Stimulated activated CD8-positive, alpha-beta memory T cell treated with anti-CD3 and anti-CD28 coated beads, Interleukin-7, amount 100 ng/mL, for 24 hours (primary cell): ENCODE measurements around the gene IL16.
A peak's percentile ranks its signal among the peaks of the same experiment; 100 is the strongest.

ENCODE experiments used
- DNase-seq: peaks from one replicate; pipeline ENCODE4 v3.0.0-alpha.2; 2020; ENCODE audit warnings: low read depth

IL16 gene

GRCh38 chr15:81275711-81276392, 79.2 kb downstream of the IL16 start:
- DNase-seq: no peak

GRCh38 chr15:81276967-81277366, 80.3 kb downstream of the IL16 start:
- no peak for DNase-seq

- DNase-seq: no peak
Measured at GRCh38 chr15:81277851-81278250, 81.2 kb downstream of the IL16 start.

GRCh38 chr15:81278306-81279029, 81.8 kb downstream of the IL16 start:
- no peak for DNase-seq

- DNase-seq: no peak
Measured at GRCh38 chr15:81279621-81280485, 83.2 kb downstream of the IL16 start.

DNA sequence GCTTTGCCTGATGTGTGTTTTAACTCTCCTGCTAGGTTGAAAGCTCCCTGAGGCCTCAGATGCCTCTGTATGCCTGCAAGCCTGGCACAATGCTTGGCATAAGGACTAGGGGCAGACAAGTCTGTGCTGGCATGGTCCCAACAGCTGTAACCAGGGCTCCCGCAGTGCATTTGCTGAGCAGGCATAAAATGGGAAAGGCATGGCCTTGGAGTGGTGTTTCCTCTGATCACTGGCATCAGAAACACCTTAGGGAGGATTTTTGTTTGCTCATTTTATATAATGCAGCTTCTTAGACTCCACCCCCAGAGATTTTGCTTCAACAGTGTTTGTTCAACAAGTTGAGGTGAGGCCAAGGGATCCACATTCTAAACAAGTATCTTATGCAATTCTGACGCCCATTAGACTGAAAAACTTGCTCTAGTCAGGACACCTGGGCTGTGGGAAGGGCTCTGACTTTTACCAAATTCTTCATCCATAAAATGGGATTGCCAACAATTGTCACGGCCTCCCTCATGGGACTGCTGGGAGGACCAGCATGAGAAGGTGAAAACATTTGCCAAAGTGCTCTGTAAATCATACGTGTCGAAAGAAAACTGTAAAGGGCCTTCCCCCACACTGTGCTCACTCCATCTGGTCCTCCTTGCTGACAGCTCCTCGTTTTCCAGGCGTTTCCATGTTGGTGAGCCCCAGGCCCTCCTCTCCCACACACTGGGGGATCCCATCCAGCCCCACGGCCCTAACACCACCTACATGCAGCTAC, 84.2 kb downstream of the IL16 start:
- no peak for DNase-seq

GRCh38 chr15:81281456-81281735, 84.7 kb downstream of the IL16 start:
- DNase-seq: no peak

- DNase-seq: no peak
Measured at GRCh38 chr15:81281766-81282605, 85.3 kb downstream of the IL16 start.

- DNase-seq: no peak
Measured at GRCh38 chr15:81282606-81282895, 85.9 kb downstream of the IL16 start.

DNA sequence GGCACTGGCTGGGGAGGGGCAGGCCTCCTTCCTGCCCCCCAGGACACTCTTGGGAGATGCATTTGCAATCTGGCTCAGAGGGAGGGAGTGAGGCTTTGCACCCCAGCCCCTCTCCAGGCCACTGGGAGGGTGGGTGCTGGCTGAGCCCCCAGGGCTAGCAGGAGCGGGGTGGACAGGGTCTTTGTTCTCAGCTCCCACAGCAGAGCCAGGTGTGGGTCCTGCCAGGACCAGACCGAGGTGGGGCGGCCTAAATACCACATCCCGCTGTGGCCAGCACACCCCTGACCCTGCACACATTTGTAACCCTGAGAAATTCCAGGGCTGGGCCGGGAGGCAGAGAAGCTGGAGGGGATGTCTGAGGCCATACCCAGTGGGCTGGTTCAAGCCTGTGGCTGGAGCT, 86.2 kb downstream of the IL16 start:
- no peak for DNase-seq

GRCh38 chr15:81284256-81285031, 87.8 kb downstream of the IL16 start:
- no peak for DNase-seq

- DNase-seq: no peak
Measured at GRCh38 chr15:81285461-81285860, 88.8 kb downstream of the IL16 start.

DNA sequence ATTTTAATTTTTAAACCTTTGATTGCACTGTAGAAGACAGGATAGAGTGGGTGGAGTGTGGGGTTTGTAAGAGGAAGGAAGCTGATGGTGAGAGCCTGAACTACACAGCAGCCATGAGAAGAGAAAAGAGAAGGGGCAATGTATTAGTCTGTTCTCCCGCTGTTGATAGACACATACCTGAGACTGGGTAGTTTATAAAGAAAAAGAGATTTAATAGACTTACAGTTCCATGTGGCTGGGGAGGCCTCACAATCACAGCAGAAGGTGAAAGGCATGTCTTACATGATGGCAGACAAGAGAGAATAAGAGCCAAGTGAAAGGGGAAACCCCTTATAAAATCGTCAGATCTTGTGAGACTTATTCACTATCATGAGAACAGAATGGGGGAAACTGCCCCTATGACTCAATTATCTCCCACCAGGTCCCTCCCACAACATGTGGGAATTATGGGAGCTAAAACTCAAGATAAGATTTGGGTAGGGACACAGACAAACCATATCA, 90.0 kb downstream of the IL16 start:
- DNase-seq: no peak

GRCh38 chr15:81288040-81288439, 91.4 kb downstream of the IL16 start:
- no peak for DNase-seq

- DNase-seq: no peak
Measured at GRCh38 chr15:81288616-81289015, 91.9 kb downstream of the IL16 start.

DNA sequence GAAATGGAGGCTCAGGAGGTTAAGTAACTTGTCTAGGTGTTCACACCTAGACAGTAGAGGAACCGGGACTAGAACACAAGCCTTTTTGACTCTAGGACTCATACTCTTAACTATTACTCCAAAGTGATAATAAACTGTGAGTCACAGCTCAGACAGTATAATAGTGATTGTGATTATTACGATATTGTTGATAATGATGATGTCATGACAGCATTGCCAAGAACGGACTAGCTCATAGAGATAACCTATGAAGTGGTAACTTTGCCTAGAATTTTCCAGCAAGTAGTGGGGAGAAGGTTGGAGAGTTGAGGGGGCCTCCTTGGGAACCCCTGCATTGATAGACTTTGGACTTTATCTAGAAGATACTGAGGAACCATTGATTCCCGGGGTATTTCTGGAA, 93.2 kb downstream of the IL16 start:
- DNase-seq: no peak

DNA sequence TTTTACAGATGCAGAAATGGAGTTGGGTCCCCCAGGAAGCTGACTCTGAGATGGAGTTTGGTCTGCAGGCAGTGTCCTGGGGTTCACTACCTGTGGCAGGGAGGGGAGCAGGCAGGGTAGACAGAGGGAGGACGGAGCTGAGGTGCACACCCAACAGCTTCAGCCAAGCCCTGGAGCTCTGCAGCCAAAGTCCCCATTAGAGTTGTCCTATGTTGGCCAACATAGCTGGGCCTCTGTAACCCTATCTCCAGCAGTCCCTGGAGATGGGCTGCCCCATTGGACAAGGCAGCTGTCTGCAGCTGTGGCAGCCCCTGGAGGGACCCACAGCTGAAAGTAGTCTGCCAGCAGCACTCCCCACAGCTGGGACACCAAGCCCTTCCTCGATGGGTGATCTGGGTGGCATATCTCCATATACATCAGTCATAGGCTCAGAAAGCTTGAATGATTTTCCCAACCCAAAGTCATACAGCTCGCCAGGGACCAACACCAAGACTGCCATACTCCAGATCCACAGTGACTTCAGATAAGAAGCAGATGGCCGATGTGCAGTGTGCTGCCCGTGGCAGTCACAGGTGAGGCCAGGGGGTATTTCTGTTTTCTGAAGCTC, 95.3 kb downstream of the IL16 start:
- no peak for DNase-seq

DNA sequence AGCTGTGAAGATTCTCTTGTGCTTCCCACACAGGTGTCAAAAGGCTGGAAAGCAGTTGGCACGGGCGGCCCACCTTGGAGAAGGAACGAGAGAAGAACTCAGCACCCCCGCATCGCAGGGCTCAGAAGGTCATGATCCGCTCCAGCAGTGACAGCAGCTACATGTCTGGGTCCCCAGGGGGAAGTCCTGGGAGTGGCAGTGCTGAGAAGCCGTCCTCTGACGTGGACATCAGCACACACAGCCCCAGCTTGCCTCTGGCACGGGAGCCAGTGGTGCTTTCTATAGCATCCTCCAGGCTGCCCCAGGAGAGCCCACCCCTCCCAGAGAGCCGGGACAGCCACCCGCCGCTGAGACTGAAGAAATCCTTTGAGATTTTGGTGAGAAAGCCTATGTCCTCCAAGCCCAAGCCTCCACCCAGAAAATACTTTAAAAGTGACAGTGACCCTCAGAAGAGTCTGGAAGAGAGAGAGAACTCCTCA, 95.9 kb downstream of the IL16 start:
- no peak for DNase-seq

DNA sequence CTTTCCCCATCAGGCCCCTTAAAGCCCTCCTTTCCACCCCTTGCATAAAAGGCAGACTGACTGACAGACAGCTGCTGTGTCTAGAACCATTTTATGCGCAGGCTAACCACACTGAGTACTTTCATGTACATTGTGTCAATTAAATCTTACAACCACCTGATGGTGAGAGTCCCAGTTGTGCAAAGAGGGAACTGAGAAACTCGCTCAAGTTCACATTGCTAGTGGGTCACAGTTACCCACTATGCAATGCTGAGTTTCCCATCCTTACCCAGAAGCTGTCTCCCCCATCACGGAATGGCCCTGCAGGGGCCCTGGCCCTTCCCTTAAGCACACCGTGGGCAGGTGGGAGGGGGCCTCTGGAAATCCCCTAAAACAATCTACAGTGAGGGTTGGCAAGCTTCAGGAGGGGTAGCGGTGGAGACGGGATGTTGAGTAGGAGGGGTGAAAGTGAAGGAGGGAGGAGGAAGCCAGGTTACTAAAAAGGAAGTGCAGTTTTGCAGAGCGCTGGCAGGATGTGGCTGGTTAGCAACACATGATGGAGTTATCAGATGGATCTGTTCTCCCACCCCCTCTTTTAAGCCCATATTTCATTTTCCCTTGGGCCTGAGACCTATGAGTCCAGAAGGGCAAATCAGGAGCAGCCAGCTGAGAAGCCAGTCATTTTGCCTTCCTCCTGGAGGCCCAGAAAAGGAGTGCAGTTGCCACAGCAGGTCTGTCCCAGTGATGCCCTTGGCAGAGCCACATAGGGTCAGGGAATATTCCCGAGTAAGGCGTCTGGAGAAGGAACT, 97.2 kb downstream of the IL16 start:
- peak; percentile 54 for DNase-seq
